HFFc6 (cell line): ENCODE results near the gene TPRG1. TPM values are rescaled to one million over a fixed set of nuclear protein-coding genes. Genes with fewer than 3 reads are reported as not detected.
A peak's percentile ranks its signal among the peaks of the same experiment; 100 is the strongest.

Experiments used
- DNase-seq: peaks from one replicate; pipeline ENCODE4 v3.0.0-alpha.2; 2018
- H3K27ac Mint-ChIP-seq: 2 replicates; pipeline ENCODE4 v1.8.0; 2020; ENCODE audit warnings: mild to moderate bottlenecking, mixed read lengths
- H3K27me3 Mint-ChIP-seq: 2 replicates; pipeline ENCODE4 v1.8.0; 2021; ENCODE audit warnings: mild to moderate bottlenecking, moderate library complexity, mixed read lengths; ENCODE audit not compliant: insufficient read depth
- H3K36me3 Mint-ChIP-seq: 2 replicates; pipeline ENCODE4 v1.8.0; 2021; ENCODE audit warnings: low read depth, mixed read lengths
- H3K4me1 Mint-ChIP-seq: 2 replicates; pipeline ENCODE4 v1.8.0; 2020; ENCODE audit warnings: low read depth, mixed read lengths
- H3K4me3 Mint-ChIP-seq: 2 replicates; pipeline ENCODE4 v1.8.0; 2020; ENCODE audit warnings: mild to moderate bottlenecking, moderate library complexity, mixed read lengths
- H3K9me3 Mint-ChIP-seq: 2 replicates; pipeline ENCODE4 v1.8.0; 2020; ENCODE audit warnings: mild to moderate bottlenecking, mixed read lengths
- long read RNA-seq: library from polyadenylated mRNA; unstranded; transcript quantifications from one replicate; pipeline ENCODE4 v2.0.0, GENCODE V29; 2019
- total RNA-seq, 6 experiments: library from RNA; stranded (reverse); fragmentation: NEBNext Ultra II Directional; extraction: Animal tissue kit (Norgen Biotek cat#: 25700); gene quantifications; 2 replicates in 1 of 6; 3 replicates in 5 of 6; pipeline ENCODE4 v1.2.3, GENCODE V29; 2021
- TF ChIP-seq, protein P1 (sequence below): fragments of 200-600 bp; sonication (generic); IDR thresholded peaks from 2 replicates; pipeline ENCODE4 v1.5.0; 2021; ENCODE audit warnings: antibody characterized with exemption, mild to moderate bottlenecking

The TPRG1 gene, protein sequence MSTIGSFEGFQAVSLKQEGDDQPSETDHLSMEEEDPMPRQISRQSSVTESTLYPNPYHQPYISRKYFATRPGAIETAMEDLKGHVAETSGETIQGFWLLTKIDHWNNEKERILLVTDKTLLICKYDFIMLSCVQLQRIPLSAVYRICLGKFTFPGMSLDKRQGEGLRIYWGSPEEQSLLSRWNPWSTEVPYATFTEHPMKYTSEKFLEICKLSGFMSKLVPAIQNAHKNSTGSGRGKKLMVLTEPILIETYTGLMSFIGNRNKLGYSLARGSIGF
- not detected for total RNA-seq
- long read RNA-seq, result 0 reads

DNA sequence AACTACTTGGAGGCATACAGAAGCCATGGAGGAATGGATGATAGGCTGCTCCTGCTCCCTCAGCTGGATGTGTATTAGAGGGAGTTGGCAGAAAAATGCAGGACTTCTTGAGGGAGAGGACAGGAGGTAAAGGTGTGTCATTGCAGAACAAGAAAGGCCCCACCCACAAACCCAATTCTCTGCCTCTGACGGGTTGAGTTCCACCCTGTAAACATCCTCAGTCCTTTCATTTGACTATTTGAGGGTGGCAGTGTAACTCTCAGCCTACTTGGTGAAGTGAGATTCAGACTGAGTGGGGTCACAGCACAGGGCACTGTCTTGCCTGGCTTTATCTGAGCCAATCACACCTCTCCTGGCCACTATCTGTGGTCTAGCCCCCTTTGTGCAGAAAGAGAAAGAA, at the start of gene TPRG1:
TPRG1 (plus strand) TSS at position 265 of the 400 bp plus-strand sequence. CDS start 35,414 bp downstream, outside the sequence.
- TF ChIP-seq, protein P1, sequence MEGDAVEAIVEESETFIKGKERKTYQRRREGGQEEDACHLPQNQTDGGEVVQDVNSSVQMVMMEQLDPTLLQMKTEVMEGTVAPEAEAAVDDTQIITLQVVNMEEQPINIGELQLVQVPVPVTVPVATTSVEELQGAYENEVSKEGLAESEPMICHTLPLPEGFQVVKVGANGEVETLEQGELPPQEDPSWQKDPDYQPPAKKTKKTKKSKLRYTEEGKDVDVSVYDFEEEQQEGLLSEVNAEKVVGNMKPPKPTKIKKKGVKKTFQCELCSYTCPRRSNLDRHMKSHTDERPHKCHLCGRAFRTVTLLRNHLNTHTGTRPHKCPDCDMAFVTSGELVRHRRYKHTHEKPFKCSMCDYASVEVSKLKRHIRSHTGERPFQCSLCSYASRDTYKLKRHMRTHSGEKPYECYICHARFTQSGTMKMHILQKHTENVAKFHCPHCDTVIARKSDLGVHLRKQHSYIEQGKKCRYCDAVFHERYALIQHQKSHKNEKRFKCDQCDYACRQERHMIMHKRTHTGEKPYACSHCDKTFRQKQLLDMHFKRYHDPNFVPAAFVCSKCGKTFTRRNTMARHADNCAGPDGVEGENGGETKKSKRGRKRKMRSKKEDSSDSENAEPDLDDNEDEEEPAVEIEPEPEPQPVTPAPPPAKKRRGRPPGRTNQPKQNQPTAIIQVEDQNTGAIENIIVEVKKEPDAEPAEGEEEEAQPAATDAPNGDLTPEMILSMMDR, result no peak
- no peak for DNase-seq
- no peak within 1 kb of the TSS for H3K27ac Mint-ChIP-seq
- no peaks in the 10 kb centered on the region for H3K36me3 Mint-ChIP-seq
- H3K27me3 Mint-ChIP-seq, result peaks cover 16% of the 10 kb centered on the region
- H3K9me3 Mint-ChIP-seq, result no peaks in the 10 kb centered on the region
- no peaks in the 10 kb centered on the region for H3K4me1 Mint-ChIP-seq
- no peak within 1 kb of the TSS for H3K4me3 Mint-ChIP-seq

DNA sequence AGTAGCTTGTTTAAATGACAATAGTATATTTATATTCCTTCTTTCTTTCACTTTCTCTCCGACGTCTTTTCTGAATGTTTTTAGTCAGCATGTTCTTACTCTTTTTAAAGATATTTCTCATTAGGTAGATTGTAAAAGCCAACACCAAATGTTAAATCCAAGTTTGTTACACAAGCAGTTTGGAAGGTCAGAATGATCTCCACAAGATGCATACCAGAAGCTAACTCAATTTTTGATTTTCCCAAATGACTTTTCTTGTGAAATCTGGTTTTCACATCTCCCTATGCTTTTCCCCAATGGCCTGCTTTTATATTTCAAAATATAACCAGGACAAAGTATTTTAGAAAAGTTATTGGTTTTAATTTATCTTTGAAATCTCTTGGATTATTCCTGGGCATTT, 49.7 kb upstream of the TPRG1 start:
- Mint-ChIP-seq H3K36me3 (no peaks in the 10 kb centered on the region), H3K27ac (no peak overlapping the region), H3K27me3 (peaks cover 10% of the 10 kb centered on the region), H3K4me1 (no peaks in the 10 kb centered on the region; the same call in 1 of the 2 replicates), H3K4me3 (peak overlapping the region; percentile 35; the same call in 1 of the 2 replicates), H3K9me3 (no peaks in the 10 kb centered on the region)
- DNase-seq, result no peak
- TF ChIP-seq, protein P1, result no peak

DNA sequence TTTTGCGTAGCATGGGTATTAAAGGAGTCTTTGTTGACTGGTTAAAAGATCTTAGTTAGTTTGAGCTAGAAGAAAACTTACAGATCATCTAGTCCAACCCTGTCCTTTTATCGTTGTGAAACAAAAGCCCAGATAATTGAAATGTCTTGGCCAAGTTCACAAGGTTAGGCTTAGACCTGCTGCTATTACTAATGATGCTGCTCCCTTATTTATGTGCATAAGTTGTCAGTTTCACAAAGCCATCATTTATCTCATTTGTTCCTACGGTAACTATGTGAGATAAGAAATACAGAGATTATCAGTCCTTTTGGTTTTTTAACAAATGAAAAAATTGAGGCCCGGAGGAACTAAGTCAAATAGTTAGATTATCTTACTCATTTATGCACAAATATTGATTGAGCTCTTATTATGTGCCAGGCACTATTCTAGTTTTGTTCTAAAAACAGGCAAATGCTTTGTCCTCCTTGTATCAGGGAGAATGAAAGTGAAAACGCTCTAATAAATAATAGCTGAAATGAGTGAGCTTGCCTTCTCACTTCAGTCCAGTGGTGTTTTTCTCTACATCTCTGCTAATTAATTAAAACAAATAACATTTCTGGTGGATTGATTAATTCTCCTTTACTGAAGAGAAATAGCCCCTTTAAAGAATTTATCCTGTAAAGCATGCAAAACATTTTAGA, 49.1 kb upstream of the TPRG1 start:
- DNase-seq, result no peak
- H3K27ac Mint-ChIP-seq, result no peak overlapping the region
- H3K36me3 Mint-ChIP-seq, result no peaks in the 10 kb centered on the region
- H3K9me3 Mint-ChIP-seq, result no peaks in the 10 kb centered on the region
- H3K4me1 Mint-ChIP-seq, result no peaks in the 10 kb centered on the region; the same call in 1 of the 2 replicates
- peaks cover 9% of the 10 kb centered on the region for H3K27me3 Mint-ChIP-seq
- TF ChIP-seq, protein P1, result no peak
- no peak overlapping the region for H3K4me3 Mint-ChIP-seq

DNA sequence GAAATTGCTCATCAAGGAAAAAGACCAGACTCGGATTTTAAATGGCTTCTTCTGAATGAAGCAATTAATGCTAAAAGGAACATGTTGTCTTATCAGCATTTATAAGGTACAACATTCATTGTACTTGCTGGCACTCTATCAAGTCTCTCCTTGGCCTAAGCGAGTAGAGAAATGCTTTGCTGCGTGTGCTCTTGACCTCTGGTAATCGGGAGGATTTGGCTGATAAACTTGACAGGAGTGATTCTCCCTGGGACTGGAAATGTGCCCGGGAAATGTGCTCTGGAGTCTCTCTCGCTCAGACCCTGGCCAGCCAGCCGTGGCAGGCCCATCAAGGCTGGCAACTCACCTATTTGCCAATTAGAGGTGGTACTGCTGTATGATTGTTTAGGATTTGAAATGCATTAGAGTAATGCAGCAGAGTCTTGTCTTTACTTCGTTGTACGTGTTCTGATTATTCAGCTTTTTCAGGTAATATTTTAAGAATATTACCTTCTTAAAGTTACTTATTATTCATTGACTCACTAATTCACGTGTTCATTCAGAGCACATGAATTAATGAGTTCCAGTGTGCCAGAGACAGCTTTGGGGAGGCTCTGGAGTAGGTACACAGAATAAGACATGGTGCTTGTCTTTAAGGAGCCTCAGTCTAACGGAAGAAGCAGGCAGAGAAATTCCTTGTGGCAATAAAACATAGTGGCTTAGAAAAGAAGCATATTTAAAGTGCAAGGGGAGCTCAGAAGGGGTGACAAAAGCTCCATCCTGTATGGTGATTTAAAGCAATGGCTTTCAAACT, 48.0 kb upstream of the TPRG1 start:
- DNase-seq, result no peak
- no peaks in the 10 kb centered on the region; the same call in 1 of the 2 replicates for H3K4me1 Mint-ChIP-seq
- peaks cover 13% of the 10 kb centered on the region for H3K27me3 Mint-ChIP-seq
- no peaks in the 10 kb centered on the region for H3K36me3 Mint-ChIP-seq
- H3K9me3 Mint-ChIP-seq, result no peaks in the 10 kb centered on the region
- H3K27ac Mint-ChIP-seq, result no peak overlapping the region
- no peak overlapping the region for H3K4me3 Mint-ChIP-seq
- TF ChIP-seq, protein P1, result no peak

DNA sequence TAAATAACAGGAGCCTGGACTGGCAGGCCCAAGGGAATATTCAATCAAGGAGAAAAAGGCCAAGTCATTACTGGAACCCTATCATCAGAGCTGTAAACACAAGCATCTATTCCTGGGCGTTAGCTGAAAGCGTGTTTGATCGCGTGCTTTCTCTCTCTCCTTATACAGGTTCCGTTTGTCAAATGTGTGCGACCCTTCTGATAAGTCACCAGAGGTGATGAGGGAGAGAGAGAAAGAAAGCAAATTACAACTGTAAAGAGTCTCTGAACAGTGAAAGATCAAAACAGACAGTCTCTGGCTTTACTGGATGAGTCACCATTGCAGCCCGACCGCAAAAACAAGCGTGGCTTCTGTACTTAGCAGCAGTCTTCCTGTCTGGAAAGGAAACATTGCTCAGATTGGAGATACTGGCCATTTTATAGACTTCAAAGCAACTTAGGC, 39.5 kb upstream of the TPRG1 start:
- no peak overlapping the region for H3K27ac Mint-ChIP-seq
- H3K4me3 Mint-ChIP-seq, result no peak overlapping the region
- no peaks in the 10 kb centered on the region for H3K36me3 Mint-ChIP-seq
- H3K9me3 Mint-ChIP-seq, result no peaks in the 10 kb centered on the region
- peaks cover 15% of the 10 kb centered on the region for H3K4me1 Mint-ChIP-seq
- DNase-seq, result peak; percentile 78
- H3K27me3 Mint-ChIP-seq, result peaks cover 7% of the 10 kb centered on the region; the same call in 1 of the 2 replicates
- TF ChIP-seq, protein P1, result no peak
